Dedifferentiated amniotic fluid mesenchymal stem cell (primary cell): Measurements from ENCODE around the gene RASSF10.
"Not testable (repeated sequence)": the region's sequence is repeated elsewhere in the genome, so short reads cannot be mapped to it uniquely, and the experiment has no call there.

Experiments used
- DNase-seq: peaks from one replicate; pipeline ENCODE4 v3.0.0-alpha.2; 2016; ENCODE audit errors: extremely low spot score

The RASSF10 gene

GRCh38 chr11:13026722-13027121, 17.6 kb downstream of the RASSF10 start:
- DNase-seq: no peak

DNA sequence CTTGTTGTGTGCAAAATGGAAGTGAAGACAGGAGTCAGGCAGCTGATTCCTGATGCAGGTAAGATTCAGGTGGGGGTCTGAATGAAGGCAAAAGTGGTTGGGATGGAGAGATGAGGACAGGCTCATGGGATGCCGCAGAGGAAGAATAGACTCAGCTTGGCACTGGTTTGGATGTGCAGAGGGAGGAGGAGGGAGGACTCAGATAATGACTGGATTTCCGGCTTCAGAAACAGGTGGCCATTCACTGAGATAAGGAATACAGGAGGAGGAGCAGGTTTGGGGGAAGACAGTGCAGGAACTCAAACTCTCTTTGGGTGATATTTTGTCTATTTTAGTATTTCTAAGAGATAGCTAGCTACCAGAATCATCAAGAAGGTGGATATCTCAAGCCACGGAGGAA, 19.2 kb downstream of the RASSF10 start:
- DNase-seq: no peak

- no peak for DNase-seq
Measured at GRCh38 chr11:13029872-13030271, 20.8 kb downstream of the RASSF10 start.

DNA sequence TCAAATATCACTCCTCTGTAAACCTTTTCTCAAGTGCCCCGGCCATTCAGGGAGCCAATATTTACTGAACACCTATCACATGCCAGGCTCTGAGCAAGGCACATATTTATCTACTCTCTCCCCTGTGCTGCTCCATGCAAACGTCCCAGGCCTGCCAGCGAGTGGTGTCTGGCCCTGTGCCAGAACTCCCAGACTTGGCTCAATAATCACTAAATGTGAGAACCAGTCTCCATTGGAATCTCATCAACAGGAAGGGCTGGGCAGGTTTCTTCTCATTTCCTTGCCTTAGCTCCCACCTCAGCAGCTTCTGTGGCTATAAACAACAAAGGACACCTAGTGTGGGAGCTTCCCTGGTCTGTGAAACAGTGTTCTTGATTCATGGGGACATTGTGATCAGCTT, 21.7 kb downstream of the RASSF10 start:
- DNase-seq: no peak

GRCh38 chr11:13031349-13031748, 22.2 kb downstream of the RASSF10 start:
- no peak for DNase-seq

DNA sequence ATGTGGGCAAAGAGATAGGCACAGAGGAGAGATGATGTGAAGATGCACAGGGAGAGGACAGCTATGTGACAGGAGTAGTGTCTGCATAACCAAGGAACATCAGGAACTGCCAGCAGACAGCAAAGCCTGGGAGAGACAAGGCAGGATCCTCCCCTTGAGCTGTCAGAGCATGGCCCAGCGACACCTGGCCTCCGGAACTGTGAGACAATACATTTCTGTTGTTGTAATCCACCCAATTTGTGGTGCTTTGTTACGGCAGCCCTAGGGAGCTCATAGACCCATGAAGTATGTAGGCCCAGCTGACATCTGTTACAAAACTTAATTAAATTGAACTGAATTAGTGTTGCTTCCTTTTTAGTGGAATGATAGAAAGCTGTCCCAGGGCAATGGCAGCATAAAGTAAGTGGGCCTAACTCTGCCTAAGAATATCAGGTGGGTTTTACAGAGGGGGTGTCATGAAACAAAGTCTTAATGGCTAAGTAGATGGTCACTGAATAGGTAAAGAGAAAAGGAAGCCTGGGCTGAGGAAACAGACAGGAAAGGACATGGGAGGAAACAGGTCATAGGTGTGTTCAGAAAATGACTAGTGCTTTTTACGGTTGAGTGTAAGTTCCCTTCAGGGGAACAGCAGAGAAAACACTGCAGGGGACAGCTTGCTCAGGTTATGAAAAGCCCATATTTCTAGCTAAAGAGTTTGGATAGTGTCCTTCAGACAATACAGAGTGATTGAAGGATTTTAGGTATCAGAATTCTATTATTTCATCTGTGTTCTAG, 24.8 kb downstream of the RASSF10 start:
- no peak for DNase-seq

GRCh38 chr11:13035711-13036110, 26.6 kb downstream of the RASSF10 start:
- DNase-seq: no peak

- DNase-seq: no peak
Measured at GRCh38 chr11:13036235-13036634, 27.1 kb downstream of the RASSF10 start.

- no peak for DNase-seq
Measured at GRCh38 chr11:13038366-13038765, 29.2 kb downstream of the RASSF10 start.

- DNase-seq: no peak
Measured at GRCh38 chr11:13039126-13039525, 30.0 kb downstream of the RASSF10 start.

- DNase-seq: no peak
Measured at GRCh38 chr11:13040969-13041561, 31.9 kb downstream of the RASSF10 start.

- no peak for DNase-seq
Measured at GRCh38 chr11:13042873-13043342, 33.8 kb downstream of the RASSF10 start.

GRCh38 chr11:13043912-13044628, 35.0 kb downstream of the RASSF10 start:
- DNase-seq: no peak

GRCh38 chr11:13045089-13045488, 36.0 kb downstream of the RASSF10 start:
- not testable (repeated sequence) for DNase-seq

DNA sequence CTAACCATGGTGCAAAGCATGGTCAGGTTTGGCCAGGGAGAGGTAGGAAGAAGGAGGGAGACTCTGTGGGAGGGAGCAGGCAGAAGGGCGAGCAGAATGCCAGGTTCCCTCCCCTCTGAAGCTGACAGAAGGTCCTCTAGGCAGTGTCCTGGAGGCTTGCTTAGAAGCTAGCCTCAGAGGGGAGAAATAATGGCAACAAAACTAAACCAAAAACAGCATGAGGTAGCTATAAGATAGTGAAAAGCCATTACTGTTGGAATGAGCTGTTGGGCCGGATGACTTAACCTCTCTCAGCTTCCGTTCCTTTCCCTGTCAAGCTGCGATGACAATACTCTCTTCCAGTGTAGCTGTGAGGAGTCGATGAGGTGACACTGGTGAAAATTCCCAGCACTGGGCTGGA, 36.6 kb downstream of the RASSF10 start:
- no peak for DNase-seq

DNA sequence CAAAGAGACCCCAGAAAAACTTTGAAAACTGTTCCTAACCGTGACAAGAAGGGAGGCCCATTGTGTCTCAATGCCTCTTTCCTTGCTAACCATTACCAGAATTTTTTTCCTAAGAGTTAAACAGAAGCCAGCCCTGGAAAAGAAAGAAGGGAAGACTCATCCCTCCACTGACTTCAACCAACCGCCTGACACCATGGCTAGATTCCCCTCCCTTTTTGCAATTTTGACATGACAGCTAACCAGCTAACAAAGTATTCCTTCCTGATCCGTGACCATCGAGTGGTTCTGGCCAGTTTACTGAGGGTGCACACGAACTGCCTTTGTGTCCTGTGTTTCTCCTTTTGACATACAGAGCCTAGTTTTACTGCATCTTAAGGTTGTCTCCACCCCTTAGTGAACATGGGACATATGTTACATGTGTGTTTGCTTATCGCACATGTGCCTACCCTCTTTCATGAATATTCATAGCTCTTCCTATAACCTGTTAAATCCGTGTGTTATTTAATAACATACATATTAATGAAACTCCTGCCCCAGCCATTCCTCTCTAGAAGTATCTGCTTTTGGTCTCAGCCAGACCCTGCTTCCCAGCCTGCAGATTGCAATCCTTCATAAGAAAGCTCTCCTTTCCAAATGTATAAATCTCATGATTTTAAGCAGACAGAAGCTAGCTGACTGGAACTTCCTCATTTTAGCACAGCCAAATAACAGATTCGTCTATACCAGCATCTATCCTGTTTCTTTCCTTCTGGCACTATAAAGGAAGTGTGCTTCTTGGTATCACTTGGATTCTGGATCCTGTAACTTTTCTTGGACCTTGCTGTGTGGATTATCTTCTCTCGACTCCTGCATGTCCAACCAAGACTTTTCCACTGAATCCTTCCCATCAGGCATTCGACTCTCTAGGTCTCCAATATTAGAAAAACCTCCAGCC, 37.8 kb downstream of the RASSF10 start:
- no peak for DNase-seq

GRCh38 chr11:13047884-13048283, 38.8 kb downstream of the RASSF10 start:
- DNase-seq: no peak

DNA sequence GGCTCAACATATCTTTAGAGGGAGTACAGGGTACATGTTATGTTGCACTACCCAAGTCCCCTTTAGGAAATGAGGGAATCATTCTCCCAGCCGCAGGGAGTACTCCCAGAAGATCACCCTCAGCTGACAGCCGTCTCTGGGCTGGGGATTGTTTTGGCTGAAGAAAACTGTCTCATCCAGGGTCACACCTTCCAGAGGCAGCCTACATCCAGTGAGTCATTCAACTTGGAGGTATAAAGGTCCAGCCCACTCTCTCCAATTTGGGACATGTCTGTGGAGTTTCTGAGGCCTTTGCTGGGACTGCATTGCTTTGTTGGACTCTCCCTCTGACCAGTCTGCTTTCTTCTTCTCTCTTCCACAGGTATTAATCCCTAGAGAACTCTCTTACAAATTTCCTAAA, 42.1 kb downstream of the RASSF10 start:
- DNase-seq: no peak

GRCh38 chr11:13052130-13052571, 43.0 kb downstream of the RASSF10 start:
- no peak for DNase-seq

- DNase-seq: no peak
Measured at GRCh38 chr11:13053255-13053917, 44.3 kb downstream of the RASSF10 start.

DNA sequence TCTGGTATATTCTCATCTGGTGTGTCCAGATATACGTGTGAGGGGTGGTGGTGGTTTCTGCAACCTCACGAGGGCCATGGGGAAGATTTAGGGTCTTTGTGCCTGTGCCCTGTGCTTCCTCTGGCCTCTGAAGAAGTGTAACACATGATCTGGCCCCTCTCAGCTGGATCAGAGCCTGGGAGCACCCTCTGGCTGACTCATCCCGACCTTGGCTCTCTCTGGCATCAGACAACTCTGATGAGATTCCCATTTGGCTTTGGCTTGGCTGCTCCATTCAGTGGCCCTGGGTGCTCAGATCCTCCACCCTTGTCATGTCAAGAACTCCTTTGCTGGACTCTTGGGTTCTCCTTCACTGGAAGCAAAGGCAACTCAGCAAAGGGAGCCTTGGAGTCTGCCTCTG, 45.2 kb downstream of the RASSF10 start:
- no peak for DNase-seq
